Stimulated activated CD8-positive, alpha-beta memory T cell treated with anti-CD3 and anti-CD28 coated beads, Interleukin-15, amount 100 ng/mL, for 4 hours (primary cell): ENCODE data around the gene SLFN12L.
"Not testable (repeated sequence)": the region's sequence is repeated elsewhere in the genome, so short reads cannot be mapped to it uniquely, and the experiment has no call there.

Experiments
- DNase-seq, 2 donors: peaks; one replicate each; pipeline ENCODE4 v3.0.0-alpha.2; 2020; ENCODE audit warnings: low read depth in 2 of 2

SLFN12L gene

GRCh38 chr17:35537601-35538141, at the start of gene SLFN12L:
Gene SLFN12L, minus strand, starts transcription at chr17:35537678. Its CDS starts 15,314 bp downstream, at chr17:35522364.
- DNase-seq, result no peak

- no peak for DNase-seq
Measured at GRCh38 chr17:35586569-35587073, 49.1 kb upstream of the SLFN12L start.

- DNase-seq, result no peak
Measured at GRCh38 chr17:35584061-35584460, 46.6 kb upstream of the SLFN12L start.

- no peak for DNase-seq
Measured at GRCh38 chr17:35578929-35579432, 41.5 kb upstream of the SLFN12L start.

GRCh38 chr17:35578197-35578928, 40.9 kb upstream of the SLFN12L start, which contains the start of gene PEX12:
Gene PEX12, minus strand, starts transcription at chr17:35578571. Its CDS starts 550 bp downstream, at chr17:35578021.
- DNase-seq, result peak; percentile 71 to 80

- DNase-seq, result no peak
Measured at GRCh38 chr17:35577830-35578196, 40.3 kb upstream of the SLFN12L start.

- no peak for DNase-seq
Measured at GRCh38 chr17:35575759-35576158, 38.3 kb upstream of the SLFN12L start.

GRCh38 chr17:35569405-35569804, 31.9 kb upstream of the SLFN12L start:
- no peak for DNase-seq

- DNase-seq, result no peak
Measured at GRCh38 chr17:35568561-35568960, 31.1 kb upstream of the SLFN12L start.

- DNase-seq, result no peak
Measured at GRCh38 chr17:35566968-35567367, 29.5 kb upstream of the SLFN12L start.

GRCh38 chr17:35563181-35563580, 25.7 kb upstream of the SLFN12L start:
- DNase-seq, result not testable (repeated sequence)

- no peak for DNase-seq
Measured at GRCh38 chr17:35560703-35561102, 23.2 kb upstream of the SLFN12L start, which contains the start of gene SLFN14. Gene SLFN14, minus strand, starts transcription at chr17:35560819. Its CDS starts 2,757 bp downstream, at chr17:35558062.

- DNase-seq, result no peak
Measured at GRCh38 chr17:35559495-35560210, 22.2 kb upstream of the SLFN12L start.

GRCh38 chr17:35557353-35557752, 19.9 kb upstream of the SLFN12L start:
- DNase-seq, result no peak

- DNase-seq, result no peak
Measured at GRCh38 chr17:35555691-35556090, 18.2 kb upstream of the SLFN12L start.

GRCh38 chr17:35554668-35555067, 17.2 kb upstream of the SLFN12L start:
- no peak for DNase-seq

GRCh38 chr17:35553310-35553709, 15.8 kb upstream of the SLFN12L start:
- DNase-seq, result no peak

- DNase-seq, result no peak
Measured at GRCh38 chr17:35548978-35549377, 11.5 kb upstream of the SLFN12L start.

GRCh38 chr17:35548208-35548810, 10.8 kb upstream of the SLFN12L start:
- DNase-seq, result no peak

GRCh38 chr17:35546487-35546886, 9.0 kb upstream of the SLFN12L start:
- no peak for DNase-seq

GRCh38 chr17:35545150-35545549, 7.7 kb upstream of the SLFN12L start:
- DNase-seq, result no peak

- no peak for DNase-seq
Measured at GRCh38 chr17:35543856-35544255, 6.4 kb upstream of the SLFN12L start.
